Panc1 (cell line): ENCODE data around the gene ABHD16B. TPM values are rescaled to one million over a fixed set of nuclear protein-coding genes. Genes with fewer than 3 reads are reported as not detected.

ENCODE experiments used
- ATAC-seq: fragments of 200-7000 bp; cut with Tn5 transposase; 2 replicates; pipeline ENCODE4 v1.9.1; 2020; ENCODE audit warnings: mild to moderate bottlenecking, moderate library complexity
- Bru-seq: library from RNA; stranded (reverse); fragments of 400-500 nt; gene quantifications from one replicate; lab custom pipeline; 2021; lab: Mats Ljungman, UMichigan
- BruChase-seq, 2 experiments: library from RNA; stranded (reverse); fragments of 400-500 nt; gene quantifications; one replicate each; lab custom pipeline; 2021; lab: Mats Ljungman, UMichigan
- BruUV-seq: library from RNA; stranded (reverse); fragments of 400-500 nt; replicated peaks from 2 replicates; lab custom pipeline; 2021; lab: Mats Ljungman, UMichigan
- CTCF ChIA-PET: fragments of 300-600 bp; sonication (Branson Sonifier 250); formaldehyde crosslinking; loops from one replicate; lab custom pipeline; 2022; ENCODE audit warnings: antibody characterized with exemption; lab: Charles Lee
- POLR2A ChIA-PET: fragments of 300-600 bp; sonication (Branson Sonifier 250); formaldehyde crosslinking; loops from one replicate; lab custom pipeline; 2022; ENCODE audit warnings: antibody characterized with exemption; lab: Charles Lee
- DNase-seq: peaks from one replicate; pipeline ENCODE4 v3.0.0-alpha.2; 2010; ENCODE audit warnings: low read depth, low spot score
- H3K27ac ChIP-seq: 2 replicates; pipeline ENCODE4 v1.5.1; 2011; ENCODE audit warnings: mild to moderate bottlenecking, low read length, inconsistent platforms
- H3K27me3 ChIP-seq: fragments of 200-500 bp; sonication (Bioruptor generic); 2 replicates; pipeline ENCODE4 v1.6.0; 2014; ENCODE audit warnings: low read length, inconsistent platforms; ENCODE audit not compliant: control insufficient read depth, insufficient read depth
- H3K36me3 ChIP-seq: fragments of 200-500 bp; sonication (Bioruptor generic); 2 replicates; pipeline ENCODE4 v1.5.1; 2014; ENCODE audit warnings: inconsistent platforms, mild to moderate bottlenecking, low read length, moderate library complexity; ENCODE audit not compliant: control insufficient read depth, insufficient read depth
- H3K4me1 ChIP-seq: 2 replicates; pipeline ENCODE4 v1.5.1; 2011; ENCODE audit warnings: inconsistent platforms, mild to moderate bottlenecking, low read length, moderate library complexity; ENCODE audit not compliant: control insufficient read depth, insufficient read depth
- H3K4me3 ChIP-seq, 2 experiments: 2 replicates each; pipeline ENCODE4 v1.5.1; 2011 to 2012; ENCODE audit warnings: low read depth in 2 of 2, low read length in 2 of 2, mild to moderate bottlenecking in 2 of 2, inconsistent platforms in 1 of 2, moderate library complexity in 1 of 2
- H3K9me3 ChIP-seq: fragments of 200-500 bp; sonication (Bioruptor generic); 2 replicates; pipeline ENCODE4 v1.5.1; 2014; ENCODE audit warnings: low read depth, mild to moderate bottlenecking, inconsistent platforms, low read length, moderate library complexity; ENCODE audit not compliant: control insufficient read depth, insufficient read depth
- POLR2AphosphoS5 ChIP-seq: IDR thresholded peaks from 2 replicates; pipeline ENCODE4 v1.6.1; 2012; ENCODE audit warnings: mild to moderate bottlenecking, low read depth, low read length, moderate library complexity
- SIN3A ChIP-seq: IDR thresholded peaks from 2 replicates; pipeline ENCODE4 v1.6.1; 2012; ENCODE audit warnings: low read depth, mild to moderate bottlenecking, low read length, moderate library complexity, borderline replicate concordance; ENCODE audit not compliant: insufficient read depth
- TCF7L2 ChIP-seq: IDR thresholded peaks from 2 replicates; pipeline ENCODE4 v1.6.1; 2011; ENCODE audit warnings: mild to moderate bottlenecking, low read depth, low read length, inconsistent platforms
- in situ Hi-C: cut with HindIII; loops from 2 replicates; pipeline ENCODE4 v1.10.0; 2016; ENCODE audit warnings: low sequenced_read_pairs, low pct_unique_long_range_greater_than_20kb
- intact Hi-C: fragments of 100-400 bp; cut with micrococcal nuclease; formaldehyde crosslinking; loops from one replicate; pipeline ENCODE4 v1.10.0; 2022; ENCODE audit not compliant: unreplicated experiment
- long read RNA-seq: library from polyadenylated mRNA; unstranded; transcript quantifications from one replicate; pipeline ENCODE4 v2.0.0, GENCODE V29; 2021; ENCODE audit not compliant: unreplicated experiment
- polyA plus RNA-seq: library from polyadenylated mRNA; unstranded; fragments of >200 nt; gene quantifications from one replicate; pipeline ENCODE4 v1.2.1, GENCODE V29; 2012; ENCODE audit warnings: missing spikeins; ENCODE audit not compliant: insufficient read length
- total RNA-seq: library from RNA; stranded (reverse); gene quantifications from one replicate; pipeline ENCODE4 v1.2.1, GENCODE V29; 2021; ENCODE audit not compliant: unreplicated experiment
- TF ChIP-seq, protein P1 (sequence below), 2 experiments: IDR thresholded peaks; 2 replicates each; pipeline ENCODE4 v1.6.1; 2011 to 2012; ENCODE audit warnings: low read depth in 2 of 2, control low read depth in 1 of 2, low read length in 1 of 2, mild to moderate bottlenecking in 1 of 2, moderate library complexity in 1 of 2; ENCODE audit not compliant: insufficient read depth in 1 of 2
- TF ChIP-seq, protein P2 (sequence below): fragments of 450-650 bp; IDR thresholded peaks from 2 replicates; pipeline ENCODE4 v1.5.1; 2017; ENCODE audit warnings: mild to moderate bottlenecking

ABHD16B gene
- total RNA-seq (not detected), Bru-seq, nascent RNA (not detected), BruChase-seq, experiment 1, labeled RNA remaining after a 2-hour chase (not detected), BruChase-seq, experiment 2, labeled RNA remaining after a 6-hour chase (not detected)
- polyA plus RNA-seq = 2.2 TPM
- long read RNA-seq = 0 reads

DNA sequence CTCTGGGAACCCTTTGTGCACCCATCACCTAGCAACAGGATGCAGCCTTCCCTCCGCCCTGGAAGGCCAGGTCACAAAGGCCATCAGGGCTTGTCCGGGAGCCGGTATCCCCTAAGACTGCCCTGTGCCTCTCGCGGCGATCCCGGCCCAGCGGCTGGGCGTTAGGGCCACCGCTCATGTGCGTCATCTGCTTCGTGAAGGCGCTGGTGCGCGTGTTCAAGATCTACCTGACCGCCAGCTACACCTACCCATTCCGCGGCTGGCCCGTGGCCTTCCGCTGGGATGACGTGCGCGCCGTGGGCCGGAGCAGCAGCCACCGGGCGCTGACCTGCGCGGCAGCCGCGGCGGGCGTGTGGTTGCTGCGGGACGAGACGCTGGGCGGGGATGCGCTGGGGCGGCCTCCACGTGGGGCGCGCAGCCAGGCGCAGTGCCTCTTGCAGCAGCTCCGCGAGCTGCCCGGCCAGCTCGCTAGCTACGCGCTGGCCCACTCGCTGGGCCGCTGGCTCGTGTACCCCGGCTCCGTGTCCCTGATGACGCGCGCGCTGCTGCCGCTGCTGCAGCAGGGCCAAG is at the start of gene ABHD16B:
TSS of gene ABHD16B (plus strand) at position 134 of the 570 bp plus-strand sequence. CDS start at position 177, 43 bp downstream.
- Histone ChIP-seq H3K9me3 (no peaks in the 10 kb centered on the region), H3K36me3 (peaks cover 3% of the 10 kb centered on the region; the same call in 1 of the 2 replicates), H3K4me3 (no peak within 1 kb of the TSS), H3K4me1 (peaks cover 30% of the 10 kb centered on the region), H3K27ac (no peak within 1 kb of the TSS), H3K27me3 (no peaks in the 10 kb centered on the region)
- TF ChIP-seq SIN3A = no peak
- TF ChIP-seq, protein P1, sequence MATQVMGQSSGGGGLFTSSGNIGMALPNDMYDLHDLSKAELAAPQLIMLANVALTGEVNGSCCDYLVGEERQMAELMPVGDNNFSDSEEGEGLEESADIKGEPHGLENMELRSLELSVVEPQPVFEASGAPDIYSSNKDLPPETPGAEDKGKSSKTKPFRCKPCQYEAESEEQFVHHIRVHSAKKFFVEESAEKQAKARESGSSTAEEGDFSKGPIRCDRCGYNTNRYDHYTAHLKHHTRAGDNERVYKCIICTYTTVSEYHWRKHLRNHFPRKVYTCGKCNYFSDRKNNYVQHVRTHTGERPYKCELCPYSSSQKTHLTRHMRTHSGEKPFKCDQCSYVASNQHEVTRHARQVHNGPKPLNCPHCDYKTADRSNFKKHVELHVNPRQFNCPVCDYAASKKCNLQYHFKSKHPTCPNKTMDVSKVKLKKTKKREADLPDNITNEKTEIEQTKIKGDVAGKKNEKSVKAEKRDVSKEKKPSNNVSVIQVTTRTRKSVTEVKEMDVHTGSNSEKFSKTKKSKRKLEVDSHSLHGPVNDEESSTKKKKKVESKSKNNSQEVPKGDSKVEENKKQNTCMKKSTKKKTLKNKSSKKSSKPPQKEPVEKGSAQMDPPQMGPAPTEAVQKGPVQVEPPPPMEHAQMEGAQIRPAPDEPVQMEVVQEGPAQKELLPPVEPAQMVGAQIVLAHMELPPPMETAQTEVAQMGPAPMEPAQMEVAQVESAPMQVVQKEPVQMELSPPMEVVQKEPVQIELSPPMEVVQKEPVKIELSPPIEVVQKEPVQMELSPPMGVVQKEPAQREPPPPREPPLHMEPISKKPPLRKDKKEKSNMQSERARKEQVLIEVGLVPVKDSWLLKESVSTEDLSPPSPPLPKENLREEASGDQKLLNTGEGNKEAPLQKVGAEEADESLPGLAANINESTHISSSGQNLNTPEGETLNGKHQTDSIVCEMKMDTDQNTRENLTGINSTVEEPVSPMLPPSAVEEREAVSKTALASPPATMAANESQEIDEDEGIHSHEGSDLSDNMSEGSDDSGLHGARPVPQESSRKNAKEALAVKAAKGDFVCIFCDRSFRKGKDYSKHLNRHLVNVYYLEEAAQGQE (IDR thresholded peaks at IDR 0.05; ENCODE audit: insufficient read depth in 1 of 2, low read depth in 2 of 2, low read length in 1 of 2) = no peak
- BruUV-seq = no TSS peak
- CTCF ChIA-PET = no interaction called here
- DNase-seq = no peak
- POLR2A ChIA-PET = no interaction called here
- no peak for ATAC-seq
- in situ Hi-C loops = no loop called here
- intact Hi-C loops = no loop called here

GRCh38 chr20:63814891-63815614 is 46.2 kb upstream of the ABHD16B start:
- in situ Hi-C loops (no loop called here), intact Hi-C loops (no loop called here)
- Histone ChIP-seq H3K4me3 (no peak overlapping the region), H3K4me1 (peaks cover 5% of the 10 kb centered on the region; the same call in 1 of the 2 replicates), H3K27ac (no peak overlapping the region), H3K9me3 (no peaks in the 10 kb centered on the region), H3K27me3 (no peaks in the 10 kb centered on the region), H3K36me3 (no peaks in the 10 kb centered on the region)
- ChIA-PET CTCF (no interaction called here), POLR2A (no interaction called here)
- TF ChIP-seq POLR2AphosphoS5 = no peak
- TF ChIP-seq, protein P2, sequence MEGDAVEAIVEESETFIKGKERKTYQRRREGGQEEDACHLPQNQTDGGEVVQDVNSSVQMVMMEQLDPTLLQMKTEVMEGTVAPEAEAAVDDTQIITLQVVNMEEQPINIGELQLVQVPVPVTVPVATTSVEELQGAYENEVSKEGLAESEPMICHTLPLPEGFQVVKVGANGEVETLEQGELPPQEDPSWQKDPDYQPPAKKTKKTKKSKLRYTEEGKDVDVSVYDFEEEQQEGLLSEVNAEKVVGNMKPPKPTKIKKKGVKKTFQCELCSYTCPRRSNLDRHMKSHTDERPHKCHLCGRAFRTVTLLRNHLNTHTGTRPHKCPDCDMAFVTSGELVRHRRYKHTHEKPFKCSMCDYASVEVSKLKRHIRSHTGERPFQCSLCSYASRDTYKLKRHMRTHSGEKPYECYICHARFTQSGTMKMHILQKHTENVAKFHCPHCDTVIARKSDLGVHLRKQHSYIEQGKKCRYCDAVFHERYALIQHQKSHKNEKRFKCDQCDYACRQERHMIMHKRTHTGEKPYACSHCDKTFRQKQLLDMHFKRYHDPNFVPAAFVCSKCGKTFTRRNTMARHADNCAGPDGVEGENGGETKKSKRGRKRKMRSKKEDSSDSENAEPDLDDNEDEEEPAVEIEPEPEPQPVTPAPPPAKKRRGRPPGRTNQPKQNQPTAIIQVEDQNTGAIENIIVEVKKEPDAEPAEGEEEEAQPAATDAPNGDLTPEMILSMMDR = no peak
- TF ChIP-seq TCF7L2 = no peak
- TF ChIP-seq SIN3A = no peak
- TF ChIP-seq, protein P1 (IDR thresholded peaks at IDR 0.05; ENCODE audit: insufficient read depth in 1 of 2, low read depth in 2 of 2, low read length in 1 of 2) = no peak
- DNase-seq = no peak
- no peak for ATAC-seq
- BruUV-seq = no TSS peak
